Cerebellar cortex (tissue), 1 donor: ENCODE measurements around the gene VTA1.
"Not testable (repeated sequence)": the region's sequence is repeated elsewhere in the genome, so short reads cannot be mapped to it uniquely, and the experiment has no call there.

Experiments
- DNase-seq: peaks from one replicate; pipeline ENCODE4 v3.0.0-alpha.2; 2015; ENCODE audit warnings: low spot score

VTA1 gene

GRCh38 chr6:142225552-142225951 lies 78.5 kb downstream of the VTA1 start:
- DNase-seq: no peak

DNA sequence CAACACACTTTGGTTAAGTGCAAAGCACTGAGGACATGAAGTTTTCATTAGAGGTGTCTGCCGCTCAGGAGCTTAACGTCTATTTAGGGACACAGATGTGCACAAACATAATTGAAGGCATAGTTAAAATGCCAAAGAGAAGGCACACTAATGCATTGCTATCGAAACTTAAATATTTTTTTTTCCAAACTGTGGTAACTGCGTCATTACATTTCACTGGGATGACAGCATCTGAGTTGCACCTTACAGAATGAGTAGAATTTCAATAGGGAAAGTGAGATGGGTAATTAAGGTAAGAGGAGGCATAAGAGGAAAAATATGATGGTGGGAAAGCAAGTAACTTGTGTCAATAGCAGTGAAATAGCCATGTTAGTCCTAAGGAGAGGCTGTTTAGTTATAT lies 79.7 kb downstream of the VTA1 start:
- DNase-seq: no peak

DNA sequence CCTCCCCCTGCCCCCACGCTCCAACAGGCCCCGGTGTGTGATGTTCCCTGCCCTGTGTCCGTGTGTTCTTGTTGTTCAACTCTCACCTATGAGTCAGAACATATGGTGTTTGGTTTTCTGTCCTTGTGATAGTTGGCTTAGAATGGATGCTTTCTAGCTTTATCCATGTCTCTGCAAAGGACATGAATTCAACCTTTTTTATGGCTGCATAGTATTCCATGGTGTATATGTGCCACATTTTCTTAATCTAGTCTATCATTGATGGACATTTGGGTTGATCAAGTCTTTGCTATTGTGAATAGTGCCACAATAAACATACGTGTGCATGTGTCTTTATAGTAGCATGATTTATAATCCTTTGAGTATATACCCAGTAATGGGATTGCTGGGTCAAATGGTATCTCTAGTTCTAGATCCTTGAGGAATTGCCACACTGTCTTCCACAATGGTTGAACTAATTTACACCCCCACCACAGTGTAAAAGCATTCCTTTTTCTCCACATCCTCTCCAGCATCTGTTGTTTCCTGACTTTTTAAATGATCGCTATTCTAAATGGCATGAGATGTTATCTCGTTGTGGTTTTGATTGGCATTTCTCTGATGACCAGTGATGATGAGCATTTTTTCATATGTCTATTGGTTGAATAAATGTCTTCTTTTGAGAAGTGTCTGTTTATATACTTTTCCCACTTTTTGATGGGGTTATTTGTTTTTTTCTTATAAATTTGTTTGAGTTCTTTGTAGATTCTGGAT lies 82.6 kb downstream of the VTA1 start:
- DNase-seq: not testable (repeated sequence)

DNA sequence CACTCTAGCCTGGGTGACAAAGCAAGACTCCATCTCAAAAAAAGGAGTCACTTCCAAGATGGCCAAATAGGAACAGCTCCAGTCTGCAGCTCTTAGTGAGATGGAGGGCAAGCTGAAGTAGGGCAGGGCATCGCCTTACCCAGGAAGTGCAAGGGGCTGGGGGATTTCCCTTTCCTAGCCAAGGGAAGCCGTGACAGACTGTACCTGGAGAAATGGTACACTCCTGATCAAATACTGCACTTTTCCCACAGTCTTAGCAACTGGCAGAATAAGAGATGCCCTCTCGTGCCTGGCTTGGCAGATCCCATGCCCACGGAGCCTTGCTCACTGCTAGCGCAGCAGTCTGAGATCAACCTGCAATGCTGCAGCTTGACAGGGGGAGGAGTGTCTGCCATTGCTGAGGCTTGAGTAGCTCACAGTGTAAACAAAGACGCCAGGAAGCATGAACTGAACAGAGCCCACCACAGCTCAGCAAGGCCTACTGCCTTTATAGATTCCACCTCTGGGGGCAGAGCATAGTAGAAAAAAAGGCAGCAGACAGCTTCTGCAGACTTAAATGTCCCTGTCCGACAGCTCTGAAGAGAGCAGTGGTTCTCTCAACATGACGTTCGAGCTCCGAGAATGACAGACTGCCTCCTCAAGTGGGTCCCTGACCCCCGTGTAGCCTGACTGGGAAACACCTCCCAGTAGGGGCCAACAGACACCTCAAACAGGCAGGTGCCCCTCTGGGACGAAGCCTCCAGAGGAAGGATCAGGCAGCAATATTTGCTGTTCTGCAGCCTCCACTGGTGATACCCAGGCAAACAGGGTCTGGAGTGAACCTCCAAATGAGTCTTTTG lies 85.4 kb downstream of the VTA1 start:
- not testable (repeated sequence) for DNase-seq

GRCh38 chr6:142233945-142234682 lies 87.1 kb downstream of the VTA1 start:
- no peak for DNase-seq

GRCh38 chr6:142235272-142235671 lies 88.2 kb downstream of the VTA1 start:
- no peak for DNase-seq

- DNase-seq: no peak
Observed at GRCh38 chr6:142235791-142236190, 88.7 kb downstream of the VTA1 start.

DNA sequence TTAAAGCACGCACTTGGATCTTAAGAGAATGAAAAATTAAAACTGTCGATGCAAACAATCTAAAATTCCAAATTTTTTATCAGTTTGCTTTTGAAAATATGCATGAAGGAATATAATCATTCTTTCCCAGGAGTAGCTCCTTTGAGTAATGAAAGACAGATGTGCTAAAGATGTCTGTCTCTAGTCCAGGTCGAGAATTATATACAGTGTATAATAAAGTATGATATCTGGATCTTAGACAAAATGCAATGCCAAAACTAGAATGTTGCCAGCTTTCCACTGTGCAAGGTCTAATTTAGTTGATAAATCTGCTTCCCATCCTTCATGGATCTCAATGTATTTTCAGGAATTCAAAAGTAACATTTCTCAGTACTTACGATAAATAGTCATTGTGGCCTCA lies 89.6 kb downstream of the VTA1 start:
- DNase-seq: no peak

- no peak for DNase-seq
Observed at GRCh38 chr6:142238881-142239280, 91.8 kb downstream of the VTA1 start.

- no peak for DNase-seq
Observed at GRCh38 chr6:142240179-142240578, 93.1 kb downstream of the VTA1 start.

DNA sequence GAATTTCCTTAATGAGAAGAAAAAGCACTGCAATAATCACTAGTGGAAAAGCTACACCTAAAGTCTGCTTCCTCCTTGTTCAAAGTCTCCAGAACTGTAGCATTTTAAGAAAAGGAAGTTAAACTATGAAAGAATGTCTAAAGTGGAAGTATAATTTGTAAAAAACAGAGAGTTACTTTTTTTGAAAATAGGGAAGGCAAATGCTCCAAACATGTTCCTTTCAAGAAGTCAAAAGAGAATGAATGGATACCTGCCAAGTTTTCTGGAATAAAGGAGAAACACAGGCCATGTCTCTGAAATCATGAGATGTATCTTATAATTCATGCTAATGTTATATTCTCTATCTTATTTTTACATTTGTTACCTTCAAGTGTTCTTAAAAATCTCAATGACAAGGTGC lies 94.0 kb downstream of the VTA1 start:
- no peak for DNase-seq

- no peak for DNase-seq
Observed at GRCh38 chr6:142242269-142242668, 95.2 kb downstream of the VTA1 start.

- DNase-seq: no peak
Observed at GRCh38 chr6:142246960-142247359, 99.9 kb downstream of the VTA1 start.

DNA sequence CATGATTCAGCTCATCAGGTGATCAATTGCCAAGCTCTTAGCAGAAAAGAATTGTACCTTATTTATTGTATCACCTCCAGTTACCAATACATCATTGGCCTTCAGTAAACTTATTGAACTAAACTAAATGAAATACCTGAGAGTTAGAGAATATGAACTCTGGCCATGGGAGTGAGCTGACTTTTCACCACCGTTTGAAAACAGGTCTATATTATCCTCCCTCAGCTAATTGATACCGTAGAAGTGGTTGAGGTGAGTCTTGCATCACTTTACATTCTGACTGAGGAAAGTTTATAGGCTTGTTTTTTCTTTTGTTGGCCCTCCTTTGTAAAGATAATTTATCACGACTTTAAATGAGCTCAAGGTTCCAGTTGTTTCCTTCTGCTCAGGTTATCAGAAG lies 102.2 kb downstream of the VTA1 start:
- DNase-seq: no peak

- no peak for DNase-seq
Observed at GRCh38 chr6:142251930-142252445, 104.9 kb downstream of the VTA1 start.

GRCh38 chr6:142254513-142254912 lies 107.5 kb downstream of the VTA1 start:
- DNase-seq: no peak

GRCh38 chr6:142255785-142256184 lies 108.7 kb downstream of the VTA1 start:
- no peak for DNase-seq

DNA sequence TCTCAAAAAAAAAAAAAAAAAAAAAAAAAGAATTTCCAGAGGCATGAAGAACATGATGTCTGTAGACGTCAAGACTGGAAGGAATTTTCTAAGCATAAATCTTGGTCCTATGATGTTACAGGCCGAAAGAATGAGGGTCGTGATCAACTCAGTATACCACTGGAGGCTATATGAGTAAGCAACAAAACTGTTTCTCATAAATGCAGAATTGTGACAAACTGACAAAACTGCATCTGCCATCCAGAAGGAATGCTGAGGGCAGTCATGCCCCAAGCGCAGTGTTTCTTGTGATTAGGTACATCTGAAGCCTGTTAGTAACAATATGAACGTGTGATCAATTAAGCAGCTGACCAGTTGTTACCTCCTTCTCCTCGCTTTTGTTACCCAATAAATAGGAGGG lies 111.2 kb downstream of the VTA1 start:
- no peak for DNase-seq

- no peak for DNase-seq
Observed at GRCh38 chr6:142258757-142259156, 111.7 kb downstream of the VTA1 start.

DNA sequence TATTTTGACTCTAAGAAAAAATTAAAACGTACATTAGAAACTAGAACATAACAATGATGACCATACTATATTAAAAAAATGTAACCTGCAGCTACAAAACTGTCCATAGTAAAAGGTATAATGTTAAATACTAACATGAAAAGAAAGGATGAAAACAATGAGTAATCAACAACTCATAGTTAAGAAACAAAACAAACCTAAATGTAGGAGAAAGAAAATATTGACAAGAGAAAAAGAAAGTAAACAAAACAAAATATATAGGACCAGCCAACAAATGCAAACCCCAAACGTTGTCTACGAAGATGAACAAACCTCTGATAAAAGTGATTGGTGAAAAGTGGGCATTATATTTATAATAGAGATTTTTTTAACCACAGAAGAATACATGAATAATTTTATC lies 113.7 kb downstream of the VTA1 start:
- no peak for DNase-seq

- DNase-seq: no peak
Observed at GRCh38 chr6:142262231-142262630, 115.2 kb downstream of the VTA1 start.

- DNase-seq: no peak
Observed at GRCh38 chr6:142265476-142265875, 118.4 kb downstream of the VTA1 start.

DNA sequence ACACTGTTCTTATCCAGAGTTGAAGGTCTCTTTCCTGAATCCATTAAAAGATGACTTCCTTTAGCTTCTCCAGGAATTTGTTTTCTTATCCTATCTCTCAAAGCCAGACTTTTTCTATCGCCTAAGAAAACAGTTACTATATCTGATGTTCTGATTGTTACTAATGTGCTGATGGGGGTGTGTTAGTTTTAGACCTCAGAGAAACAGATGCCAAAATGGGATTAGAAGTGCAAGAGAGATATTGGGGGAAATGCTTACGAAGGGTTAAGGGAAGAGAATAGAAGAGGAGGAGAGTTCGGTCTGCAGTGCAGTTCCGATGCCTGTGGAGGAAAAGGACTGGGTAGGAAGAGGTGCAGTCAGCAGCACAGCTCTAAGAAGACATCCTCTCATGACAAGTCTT lies 119.0 kb downstream of the VTA1 start:
- no peak for DNase-seq
